Measurements from ENCODE around the gene DYRK2.

Gene DYRK2

DNA sequence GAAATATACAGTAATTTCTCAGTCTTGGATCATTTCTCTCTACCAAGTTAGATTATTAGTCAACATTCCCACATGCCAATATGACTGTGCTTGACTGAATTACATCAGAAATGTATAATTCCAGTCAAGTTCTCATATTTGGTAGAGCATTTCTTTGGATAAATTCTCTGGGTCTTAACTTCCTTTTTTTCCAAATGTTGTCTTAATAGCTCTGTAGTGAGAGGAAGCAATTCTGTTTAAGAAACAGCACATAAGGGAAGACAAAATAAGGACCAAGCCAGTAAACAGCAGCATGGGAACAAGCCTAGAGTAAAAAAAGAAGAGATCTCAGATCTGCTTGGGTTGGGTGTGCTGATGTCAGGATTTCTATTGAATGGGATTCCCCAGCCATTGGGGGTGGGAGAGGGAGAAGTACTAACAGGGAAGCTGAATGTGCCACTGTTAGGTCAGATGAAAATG, 14.2 kb upstream of the DYRK2 start:
- Histone ChIP-seq H3K9ac (no peak overlapping the region), H3K4me2 (no peak overlapping the region), H3K79me2 (ENCODE audit: insufficient read depth, low read depth) (no peaks in the 10 kb centered on the region), H4K20me1 (ENCODE audit: insufficient read depth) (no peaks in the 10 kb centered on the region), H3K27ac (no peak overlapping the region), H3K36me3 (ENCODE audit: insufficient read depth) (no peaks in the 10 kb centered on the region), H3K4me3 (IDR thresholded peaks at IDR 0.05; ENCODE audit: insufficient read depth, low read depth, low read length) (no peak overlapping the region), H2AFZ (ENCODE audit: low read depth) (no peak overlapping the region), H3K4me1 (ENCODE audit: low read depth, poor library complexity, severe bottlenecking) (peaks cover 37% of the 10 kb centered on the region), H3K27me3 (ENCODE audit: insufficient read depth, low read depth) (no peaks in the 10 kb centered on the region)
- TF ChIP-seq, protein P1, sequence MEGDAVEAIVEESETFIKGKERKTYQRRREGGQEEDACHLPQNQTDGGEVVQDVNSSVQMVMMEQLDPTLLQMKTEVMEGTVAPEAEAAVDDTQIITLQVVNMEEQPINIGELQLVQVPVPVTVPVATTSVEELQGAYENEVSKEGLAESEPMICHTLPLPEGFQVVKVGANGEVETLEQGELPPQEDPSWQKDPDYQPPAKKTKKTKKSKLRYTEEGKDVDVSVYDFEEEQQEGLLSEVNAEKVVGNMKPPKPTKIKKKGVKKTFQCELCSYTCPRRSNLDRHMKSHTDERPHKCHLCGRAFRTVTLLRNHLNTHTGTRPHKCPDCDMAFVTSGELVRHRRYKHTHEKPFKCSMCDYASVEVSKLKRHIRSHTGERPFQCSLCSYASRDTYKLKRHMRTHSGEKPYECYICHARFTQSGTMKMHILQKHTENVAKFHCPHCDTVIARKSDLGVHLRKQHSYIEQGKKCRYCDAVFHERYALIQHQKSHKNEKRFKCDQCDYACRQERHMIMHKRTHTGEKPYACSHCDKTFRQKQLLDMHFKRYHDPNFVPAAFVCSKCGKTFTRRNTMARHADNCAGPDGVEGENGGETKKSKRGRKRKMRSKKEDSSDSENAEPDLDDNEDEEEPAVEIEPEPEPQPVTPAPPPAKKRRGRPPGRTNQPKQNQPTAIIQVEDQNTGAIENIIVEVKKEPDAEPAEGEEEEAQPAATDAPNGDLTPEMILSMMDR (conservative IDR thresholded peaks at IDR 0.05; ENCODE audit: low read depth, low read length): no peak

DNA sequence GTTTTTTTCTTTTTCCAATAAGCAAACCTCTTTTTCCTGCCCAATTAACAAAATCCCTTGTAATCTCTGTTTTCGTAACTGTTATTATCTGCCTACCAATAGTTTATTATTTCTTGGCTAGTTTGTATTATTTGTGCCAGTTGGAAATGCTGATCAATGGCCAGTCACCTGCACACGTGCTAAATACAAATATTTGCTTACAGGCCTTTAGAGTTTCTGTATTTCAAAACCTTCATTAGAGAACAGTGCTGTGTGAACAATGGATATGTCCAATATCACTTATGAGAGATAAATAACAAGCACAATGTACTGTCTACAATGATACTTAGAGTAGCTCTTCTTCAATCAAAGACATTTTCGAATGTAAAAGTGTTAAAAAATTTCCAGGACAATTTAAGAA, 10.8 kb upstream of the DYRK2 start:
- Histone ChIP-seq H3K27me3 (ENCODE audit: insufficient read depth, low read depth) (no peaks in the 10 kb centered on the region), H3K4me1 (ENCODE audit: low read depth, poor library complexity, severe bottlenecking) (peaks cover 9% of the 10 kb centered on the region), H3K27ac (no peak overlapping the region), H3K9ac (no peak overlapping the region), H3K36me3 (ENCODE audit: insufficient read depth) (no peaks in the 10 kb centered on the region), H3K4me3 (IDR thresholded peaks at IDR 0.05; ENCODE audit: insufficient read depth, low read depth, low read length) (no peak overlapping the region), H3K79me2 (ENCODE audit: insufficient read depth, low read depth) (no peaks in the 10 kb centered on the region), H4K20me1 (ENCODE audit: insufficient read depth) (no peaks in the 10 kb centered on the region), H3K4me2 (no peak overlapping the region), H2AFZ (ENCODE audit: low read depth) (no peak overlapping the region)
- TF ChIP-seq, protein P1 (conservative IDR thresholded peaks at IDR 0.05; ENCODE audit: low read depth, low read length): no peak

DNA sequence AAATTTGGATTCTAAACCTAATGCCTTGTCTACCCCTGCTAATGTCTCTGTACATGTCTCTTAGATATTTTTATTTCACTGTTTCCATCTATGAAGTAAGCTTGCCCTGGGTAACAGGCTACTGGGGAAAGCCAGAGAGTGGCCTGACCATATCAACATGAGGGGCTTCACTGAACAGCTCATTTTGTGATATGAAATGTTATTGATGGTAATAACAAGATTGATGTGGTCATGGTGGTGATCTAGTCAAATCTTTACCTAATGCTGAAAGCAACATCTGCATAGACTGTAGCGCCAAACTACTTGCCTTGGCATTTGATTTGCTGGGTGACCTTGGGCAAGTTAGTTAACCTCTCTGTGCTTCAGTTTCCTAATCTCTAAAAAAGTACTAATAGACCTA, 9.9 kb upstream of the DYRK2 start:
- TF ChIP-seq, protein P1 (conservative IDR thresholded peaks at IDR 0.05; ENCODE audit: low read depth, low read length): no peak
- H3K4me2 ChIP-seq: no peak overlapping the region
- no peak overlapping the region for H3K9ac ChIP-seq
- H3K79me2 ChIP-seq (ENCODE audit: insufficient read depth, low read depth): no peaks in the 10 kb centered on the region
- peaks cover 9% of the 10 kb centered on the region for H3K4me1 ChIP-seq (ENCODE audit: low read depth, poor library complexity, severe bottlenecking)
- no peaks in the 10 kb centered on the region for H3K36me3 ChIP-seq (ENCODE audit: insufficient read depth)
- H3K27ac ChIP-seq: no peak overlapping the region
- H2AFZ ChIP-seq (ENCODE audit: low read depth): no peak overlapping the region
- no peaks in the 10 kb centered on the region for H4K20me1 ChIP-seq (ENCODE audit: insufficient read depth)
- H3K4me3 ChIP-seq (IDR thresholded peaks at IDR 0.05; ENCODE audit: insufficient read depth, low read depth, low read length): no peak overlapping the region
- H3K27me3 ChIP-seq (ENCODE audit: insufficient read depth, low read depth): no peaks in the 10 kb centered on the region

DNA sequence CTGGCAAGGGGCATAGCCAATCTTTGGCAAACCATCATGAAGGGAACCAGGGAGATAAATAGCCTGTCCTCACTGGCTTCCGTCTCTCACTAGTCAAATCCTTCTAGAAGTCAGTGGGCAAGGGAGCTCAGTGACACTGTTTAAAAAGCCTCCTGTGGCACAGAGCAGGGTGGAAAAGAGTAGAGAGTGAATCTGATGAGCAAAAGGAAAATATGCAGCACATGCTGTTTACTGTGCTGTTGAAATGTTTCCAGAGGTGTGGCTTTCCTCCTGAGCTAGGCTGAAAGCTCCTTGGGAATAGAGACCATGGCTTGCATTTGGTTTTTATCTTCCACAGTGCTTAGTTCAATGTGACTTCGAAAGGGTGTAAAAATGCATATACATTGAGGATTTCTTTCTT, 7.7 kb upstream of the DYRK2 start:
- Histone ChIP-seq H3K4me2 (no peak overlapping the region), H3K27ac (no peak overlapping the region), H4K20me1 (ENCODE audit: insufficient read depth) (no peaks in the 10 kb centered on the region), H3K36me3 (ENCODE audit: insufficient read depth) (no peaks in the 10 kb centered on the region), H3K79me2 (ENCODE audit: insufficient read depth, low read depth) (no peaks in the 10 kb centered on the region), H2AFZ (ENCODE audit: low read depth) (no peak overlapping the region), H3K9ac (no peak overlapping the region), H3K27me3 (ENCODE audit: insufficient read depth, low read depth) (no peaks in the 10 kb centered on the region), H3K4me3 (IDR thresholded peaks at IDR 0.05; ENCODE audit: insufficient read depth, low read depth, low read length) (no peak overlapping the region), H3K4me1 (ENCODE audit: low read depth, poor library complexity, severe bottlenecking) (no peaks in the 10 kb centered on the region)
- TF ChIP-seq, protein P1 (conservative IDR thresholded peaks at IDR 0.05; ENCODE audit: low read depth, low read length): no peak

All from KMS-11 (cell line).